GM21447 (cell line): ENCODE measurements around the gene MYBPC2.

ENCODE experiments used
- ATAC-seq: cut with Tn5 transposase; IDR thresholded peaks from one replicate; pipeline ENCODE4 v1.9.1; 2021; ENCODE audit not compliant: unreplicated experiment

MYBPC2 gene

GRCh38 chr19:50409347-50409746, 23.3 kb upstream of the MYBPC2 start:
- no peak for ATAC-seq

DNA sequence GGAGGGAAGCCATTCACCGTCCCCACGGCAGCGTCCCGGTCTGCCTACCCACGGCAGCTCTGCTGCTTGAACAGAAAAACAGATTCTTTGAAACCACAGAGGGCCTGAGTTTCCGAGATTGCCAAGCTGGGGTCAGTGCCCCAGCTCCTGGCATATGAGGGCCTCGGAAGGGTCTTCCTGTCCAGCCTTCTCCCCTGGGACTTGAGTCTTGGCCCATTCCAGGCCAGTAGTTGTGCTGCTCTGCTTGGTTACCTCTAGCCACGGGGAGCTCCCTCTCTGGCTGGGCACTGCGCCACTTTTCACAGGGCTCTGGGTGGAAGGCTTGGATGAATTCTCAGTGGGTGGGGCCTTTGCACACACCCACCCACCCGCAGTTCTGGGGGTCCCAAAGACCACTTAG, 22.6 kb upstream of the MYBPC2 start:
- ATAC-seq: no peak

DNA sequence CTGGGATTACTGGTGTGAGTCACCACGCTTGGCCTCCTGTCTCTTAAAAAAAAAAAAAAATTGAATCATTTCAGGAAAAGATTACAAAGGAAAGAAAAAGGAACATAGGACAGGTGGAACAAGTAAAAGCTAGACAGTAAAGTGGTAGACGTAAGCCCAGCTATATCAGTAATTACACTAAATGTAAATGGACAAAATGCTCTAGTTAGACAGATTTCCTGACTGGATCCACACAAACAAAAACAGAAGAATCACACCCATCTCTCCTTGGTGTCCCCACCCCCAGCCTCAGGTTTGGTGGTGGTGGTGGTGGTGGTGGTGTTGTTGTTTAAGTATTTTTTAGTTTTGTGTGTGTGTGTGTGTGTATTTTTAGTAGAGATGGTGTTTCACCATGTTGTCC, 20.3 kb upstream of the MYBPC2 start:
- ATAC-seq: no peak

- ATAC-seq: no peak
These were observed 19.6 kb upstream of the MYBPC2 start for GRCh38 chr19:50413096-50413495.

DNA sequence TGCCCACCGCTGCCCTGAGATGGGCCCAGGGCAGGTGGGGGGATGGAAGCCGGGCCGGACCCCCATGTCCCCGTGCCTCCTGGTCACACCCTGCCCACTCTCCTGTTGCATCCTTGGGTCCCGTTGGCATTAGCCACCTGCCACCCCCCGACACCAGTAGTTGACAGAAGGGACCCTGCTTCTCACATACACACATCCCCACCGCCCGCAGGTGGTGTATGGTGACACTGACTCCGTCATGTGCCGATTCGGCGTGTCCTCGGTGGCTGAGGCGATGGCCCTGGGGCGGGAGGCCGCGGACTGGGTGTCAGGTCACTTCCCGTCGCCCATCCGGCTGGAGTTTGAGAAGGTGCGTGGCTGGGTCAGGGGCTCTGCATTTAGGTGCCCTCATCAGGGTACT, 19.2 kb upstream of the MYBPC2 start:
- ATAC-seq: no peak

DNA sequence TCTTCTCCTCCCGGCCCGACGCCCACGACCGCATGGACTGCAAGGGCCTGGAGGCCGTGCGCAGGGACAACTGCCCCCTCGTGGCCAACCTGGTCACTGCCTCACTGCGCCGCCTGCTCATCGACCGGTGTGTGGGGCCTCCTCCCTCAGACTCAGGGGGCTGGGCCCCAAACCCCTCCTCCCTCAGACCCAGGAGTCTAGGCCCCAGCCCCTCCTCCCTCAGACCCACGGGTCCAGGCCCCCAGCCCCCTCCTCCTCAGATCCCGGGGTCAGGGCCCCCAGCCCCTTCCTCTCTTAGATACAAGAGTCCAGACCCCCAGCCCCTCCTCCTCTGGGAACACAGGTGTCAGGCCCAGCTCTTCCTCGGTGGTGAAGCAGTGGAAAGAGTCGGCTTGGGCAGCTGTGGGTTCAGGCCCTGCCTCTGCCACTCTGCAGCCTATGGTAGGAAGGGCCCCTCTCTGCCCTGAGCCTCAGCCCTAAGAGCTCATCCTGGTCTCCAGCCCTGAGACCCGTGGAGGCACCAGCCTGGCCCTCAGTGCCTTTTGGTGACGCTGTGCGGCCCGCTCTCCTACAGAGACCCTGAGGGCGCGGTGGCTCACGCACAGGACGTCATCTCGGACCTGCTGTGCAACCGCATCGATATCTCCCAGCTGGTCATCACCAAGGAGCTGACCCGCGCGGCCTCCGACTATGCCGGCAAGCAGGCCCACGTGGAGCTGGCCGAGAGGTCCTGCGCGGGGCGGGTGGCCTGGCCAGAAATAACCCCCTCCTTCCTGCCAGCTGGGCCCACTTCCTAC, 17.6 kb upstream of the MYBPC2 start:
- peak; percentile 23 for ATAC-seq

GRCh38 chr19:50415661-50416033, 17.0 kb upstream of the MYBPC2 start:
- peak; percentile 39 for ATAC-seq

DNA sequence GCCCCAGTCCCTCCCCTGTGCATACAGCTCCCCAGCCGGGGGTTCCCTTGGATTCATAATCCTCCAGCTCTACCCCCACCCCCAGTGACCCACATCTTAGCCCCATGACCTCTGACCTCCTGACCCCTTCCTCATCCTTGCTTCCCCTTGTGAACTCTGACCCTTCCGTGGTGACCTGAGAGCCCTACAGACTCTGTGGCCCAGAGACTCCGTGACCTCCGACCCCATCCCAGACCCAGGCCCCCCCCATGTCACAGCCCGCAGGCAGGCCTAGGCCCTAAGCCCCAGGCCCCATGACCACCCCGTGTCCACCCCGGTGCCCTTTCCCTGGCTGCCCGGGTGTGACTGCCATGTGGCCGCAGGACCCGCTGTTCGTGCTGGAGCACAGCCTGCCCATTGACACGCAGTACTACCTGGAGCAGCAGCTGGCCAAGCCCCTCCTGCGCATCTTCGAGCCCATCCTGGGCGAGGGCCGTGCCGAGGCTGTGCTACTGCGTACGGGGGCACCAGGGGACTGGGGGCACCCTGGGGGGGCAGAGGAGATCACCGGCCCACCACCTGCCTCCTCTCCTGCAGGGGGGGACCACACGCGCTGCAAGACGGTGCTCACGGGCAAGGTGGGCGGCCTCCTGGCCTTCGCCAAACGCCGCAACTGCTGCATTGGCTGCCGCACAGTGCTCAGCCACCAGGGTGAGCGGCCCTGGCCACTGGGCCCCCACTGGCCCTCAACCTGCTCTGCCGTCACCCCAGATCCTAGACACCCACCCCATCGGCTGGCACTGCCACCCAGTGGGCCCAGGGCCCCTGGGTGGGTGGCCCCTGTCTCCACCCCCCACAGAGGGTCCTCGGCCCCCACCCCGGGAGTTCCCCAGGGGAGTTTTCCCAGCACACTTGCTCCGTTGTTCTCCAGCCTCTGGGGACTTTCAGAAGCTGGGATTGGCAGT, 16.4 kb upstream of the MYBPC2 start:
- ATAC-seq: no peak

DNA sequence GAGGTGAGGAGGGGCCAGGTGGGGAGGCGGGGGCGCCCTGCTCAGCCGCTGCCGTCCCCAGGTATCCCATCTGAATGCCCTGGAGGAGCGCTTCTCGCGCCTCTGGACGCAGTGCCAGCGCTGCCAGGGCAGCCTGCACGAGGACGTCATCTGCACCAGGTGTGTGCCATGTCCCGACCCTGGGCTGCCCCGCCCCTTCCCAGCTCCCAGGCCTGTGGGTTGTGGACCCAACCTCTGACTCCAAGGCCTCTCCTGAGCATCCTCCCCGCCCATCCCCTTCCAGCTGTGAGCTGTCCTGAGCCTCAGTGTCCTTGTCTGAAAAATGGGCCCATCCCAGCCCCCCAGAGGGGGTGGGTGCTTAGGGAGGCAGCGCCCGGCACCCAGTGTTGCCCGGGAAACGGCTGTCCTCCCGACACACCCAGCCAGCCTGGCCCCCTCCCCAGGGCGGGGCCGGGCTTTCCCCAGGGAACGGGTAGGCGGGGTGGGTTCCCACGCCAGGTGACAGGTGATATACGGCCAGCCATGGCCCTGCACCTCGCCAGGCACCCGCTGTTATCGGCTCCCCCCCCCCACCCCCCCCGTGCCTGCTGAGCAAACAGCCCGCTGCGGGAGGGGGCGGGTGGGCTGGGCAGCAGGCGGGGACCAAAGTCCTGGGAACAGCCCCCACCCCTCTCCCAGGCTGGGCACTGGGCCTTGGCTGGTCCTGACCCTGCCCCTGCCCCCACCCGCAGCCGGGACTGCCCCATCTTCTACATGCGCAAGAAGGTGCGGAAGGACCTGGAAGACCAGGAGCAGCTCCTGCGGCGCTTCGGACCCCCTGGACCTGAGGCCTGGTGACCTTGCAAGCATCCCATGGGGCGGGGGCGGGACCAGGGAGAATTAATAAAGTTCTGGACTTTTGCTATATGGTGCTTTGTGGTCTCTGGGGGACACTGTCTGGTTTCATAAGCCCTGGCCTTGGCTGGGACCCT, 15.3 kb upstream of the MYBPC2 start:
- no peak for ATAC-seq

DNA sequence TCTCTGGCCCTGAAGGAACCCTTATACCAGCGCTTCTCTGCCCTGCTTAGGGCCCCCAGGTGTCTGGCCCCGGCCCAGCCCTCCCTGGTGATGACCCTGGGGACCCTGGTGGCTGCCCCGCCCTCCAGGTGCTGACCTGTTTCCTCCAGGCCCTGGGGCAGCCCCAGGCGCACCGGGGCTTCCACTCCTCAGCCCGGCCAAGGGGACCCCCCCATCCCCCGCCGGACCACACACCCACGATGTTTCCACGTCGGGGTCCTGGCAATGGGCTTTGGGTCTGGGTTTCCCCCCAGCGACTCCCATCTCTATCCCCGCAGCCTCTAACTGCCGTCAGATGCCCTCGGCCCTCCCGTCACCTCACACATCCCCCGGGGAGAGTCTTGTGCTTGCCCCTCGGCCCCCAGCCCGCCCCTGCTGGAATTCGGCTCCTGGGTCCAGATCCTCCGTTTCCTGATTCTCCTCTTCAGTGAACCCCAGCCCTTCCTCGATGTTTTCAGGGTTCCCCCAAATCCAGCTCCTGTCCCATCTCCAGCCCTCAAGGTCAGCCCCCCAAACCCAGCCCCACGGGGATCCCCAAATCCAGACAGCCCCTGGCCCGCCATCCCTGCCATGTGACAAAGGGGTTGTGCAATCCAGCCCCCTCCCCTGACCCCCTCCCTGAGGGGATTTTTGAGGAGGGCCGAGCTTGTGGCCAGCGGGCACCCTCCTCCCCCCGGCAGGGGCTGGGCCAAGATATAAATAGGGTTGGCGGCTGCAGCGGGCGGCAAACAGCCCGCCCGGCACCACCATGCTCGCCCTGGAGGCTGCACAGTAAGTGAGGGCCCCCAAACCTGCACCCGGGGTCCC, 14.3 kb upstream of the MYBPC2 start, which contains the start of gene SPIB:
Gene SPIB, plus strand, starts transcription at position 763 of the 846 bp plus-strand sequence. Its CDS starts 25 bp downstream, at position 788.
- ATAC-seq: no peak

- no peak for ATAC-seq
These were observed 13.6 kb upstream of the MYBPC2 start for GRCh38 chr19:50419022-50419579.

GRCh38 chr19:50419580-50420035, 13.1 kb upstream of the MYBPC2 start:
- ATAC-seq: no peak

GRCh38 chr19:50420127-50420526, 12.6 kb upstream of the MYBPC2 start:
- no peak for ATAC-seq

DNA sequence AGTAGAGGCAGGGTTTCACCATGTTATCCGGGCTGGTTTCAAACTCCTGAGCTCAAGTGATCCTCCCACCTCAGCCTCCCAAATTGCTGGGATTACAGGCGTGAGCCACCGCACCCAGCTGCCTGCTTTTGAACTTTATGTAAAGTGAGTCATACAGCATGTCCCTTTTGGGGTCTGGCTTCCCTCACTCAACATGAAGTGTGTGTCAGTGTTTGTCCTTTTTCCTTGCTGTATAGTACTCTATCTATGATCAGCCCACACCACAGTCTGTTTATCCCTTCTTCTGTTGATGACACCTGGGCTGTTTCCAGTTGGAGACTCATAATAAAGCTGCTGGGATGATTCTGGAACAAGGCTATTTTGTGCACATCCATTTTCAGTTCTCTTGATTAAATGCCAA, 11.9 kb upstream of the MYBPC2 start:
- no peak for ATAC-seq

DNA sequence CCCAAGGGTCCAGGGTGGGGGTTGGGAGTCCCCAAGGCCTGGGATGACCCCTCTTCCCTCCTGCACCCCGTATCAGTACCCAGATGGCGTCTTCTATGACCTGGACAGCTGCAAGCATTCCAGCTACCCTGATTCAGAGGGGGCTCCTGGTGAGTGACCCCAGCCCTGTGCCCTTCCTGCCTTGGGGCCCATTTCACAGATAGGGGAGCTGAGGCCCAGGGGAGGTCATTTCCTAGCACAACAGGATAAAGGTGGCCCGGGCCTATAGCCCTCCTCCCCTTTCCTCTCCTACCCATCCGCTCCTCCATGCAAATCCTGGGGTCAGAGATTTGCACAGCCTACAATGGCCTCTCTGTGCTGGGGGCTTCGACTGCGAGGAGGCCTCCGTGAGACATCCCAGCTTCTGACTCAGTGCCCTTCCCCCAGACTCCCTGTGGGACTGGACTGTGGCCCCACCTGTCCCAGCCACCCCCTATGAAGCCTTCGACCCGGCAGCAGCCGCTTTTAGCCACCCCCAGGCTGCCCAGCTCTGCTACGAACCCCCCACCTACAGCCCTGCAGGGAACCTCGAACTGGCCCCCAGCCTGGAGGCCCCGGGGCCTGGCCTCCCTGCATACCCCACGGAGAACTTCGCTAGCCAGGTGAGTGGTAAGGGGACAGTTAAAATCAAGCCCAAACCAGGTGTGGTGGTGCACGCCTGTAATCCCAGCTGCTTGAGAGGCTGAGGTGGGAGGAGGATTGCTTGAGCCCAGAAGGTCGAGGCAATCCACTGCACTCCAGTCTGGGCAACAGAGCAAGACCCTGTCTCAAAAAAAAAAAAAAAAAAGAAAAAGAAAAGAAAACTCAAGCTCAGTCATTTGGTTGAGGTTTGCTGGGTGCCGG, 10.1 kb upstream of the MYBPC2 start:
- ATAC-seq: no peak

DNA sequence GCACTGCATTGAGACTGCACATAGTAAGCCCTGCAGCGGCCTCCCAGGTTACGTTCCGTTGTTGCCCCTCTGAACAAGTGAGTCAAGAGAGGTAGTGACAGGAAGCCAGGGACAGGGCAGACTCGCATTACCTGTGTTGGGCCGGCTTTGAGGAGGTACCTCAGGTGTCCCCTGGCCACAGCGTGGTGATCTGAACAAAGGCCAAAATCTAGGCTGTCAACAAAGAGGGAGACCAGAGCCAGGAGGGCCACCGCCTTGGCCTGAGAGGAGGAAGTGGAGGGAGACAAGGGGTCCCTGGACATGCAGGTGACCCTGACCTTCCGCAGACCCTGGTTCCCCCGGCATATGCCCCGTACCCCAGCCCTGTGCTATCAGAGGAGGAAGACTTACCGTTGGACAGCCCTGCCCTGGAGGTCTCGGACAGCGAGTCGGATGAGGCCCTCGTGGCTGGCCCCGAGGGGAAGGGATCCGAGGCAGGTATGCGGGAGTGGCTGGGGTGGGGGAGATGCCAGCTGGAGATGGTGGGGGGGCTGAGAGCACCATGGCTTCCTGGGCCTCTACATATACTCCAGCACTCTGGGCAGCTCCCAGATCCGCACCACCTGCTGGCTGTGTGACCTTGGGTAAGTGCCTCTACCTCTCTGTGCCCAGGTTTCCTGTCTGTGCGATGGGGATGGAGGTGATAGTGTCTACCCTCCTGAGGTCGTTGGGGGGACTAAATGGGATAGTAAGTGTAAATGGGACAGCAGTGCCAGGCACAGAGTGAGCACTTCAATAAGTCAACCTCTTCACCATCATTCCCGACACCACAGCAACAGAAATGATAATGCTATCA, 9.2 kb upstream of the MYBPC2 start:
- no peak for ATAC-seq

- no peak for ATAC-seq
These were observed 7.1 kb upstream of the MYBPC2 start for GRCh38 chr19:50425581-50425980.
